Fibroblast of skin of scalp (primary cell): ENCODE results near the gene INPP5F.
"Not testable (repeated sequence)": the region's sequence is repeated elsewhere in the genome, so short reads cannot be mapped to it uniquely, and the experiment has no call there.

Experiments
- DNase-seq: peaks from one replicate; pipeline ENCODE4 v3.0.0-alpha.2; 2013

INPP5F gene

GRCh38 chr10:119824299-119824698 lies 98.4 kb downstream of the INPP5F start:
- DNase-seq = no peak

GRCh38 chr10:119826771-119827170 lies 100.9 kb downstream of the INPP5F start:
- peak; percentile 9 for DNase-seq

GRCh38 chr10:119827430-119827829 lies 101.6 kb downstream of the INPP5F start:
- DNase-seq = no peak

- DNase-seq = no peak
Observed at GRCh38 chr10:119829429-119829828, 103.6 kb downstream of the INPP5F start.

GRCh38 chr10:119830851-119831250 lies 105.0 kb downstream of the INPP5F start:
- DNase-seq = no peak

GRCh38 chr10:119831656-119832055 lies 105.8 kb downstream of the INPP5F start:
- DNase-seq = no peak

- DNase-seq = no peak
Observed at GRCh38 chr10:119832951-119833350, 107.1 kb downstream of the INPP5F start.

GRCh38 chr10:119834188-119834587 lies 108.3 kb downstream of the INPP5F start:
- no peak for DNase-seq

GRCh38 chr10:119845656-119846055 lies 119.8 kb downstream of the INPP5F start:
- no peak for DNase-seq

GRCh38 chr10:119849031-119849789 lies 123.4 kb downstream of the INPP5F start:
- peak; percentile 84 for DNase-seq

- peak; percentile 21 for DNase-seq
Observed at GRCh38 chr10:119849944-119850343, 124.1 kb downstream of the INPP5F start.

GRCh38 chr10:119852277-119852676 lies 126.4 kb downstream of the INPP5F start:
- DNase-seq = no peak

GRCh38 chr10:119852822-119853221 lies 127.0 kb downstream of the INPP5F start:
- DNase-seq = no peak

GRCh38 chr10:119853574-119853973 lies 127.7 kb downstream of the INPP5F start:
- DNase-seq = no peak

- DNase-seq = no peak
Observed at GRCh38 chr10:119858063-119858462, 132.2 kb downstream of the INPP5F start.

GRCh38 chr10:119859420-119860258 lies 133.8 kb downstream of the INPP5F start:
- DNase-seq = peak; percentile 47

- DNase-seq = no peak
Observed at GRCh38 chr10:119860866-119861607, 135.2 kb downstream of the INPP5F start.

- no peak for DNase-seq
Observed at GRCh38 chr10:119862524-119862923, 136.7 kb downstream of the INPP5F start.

GRCh38 chr10:119863951-119864565 lies 138.2 kb downstream of the INPP5F start:
- no peak for DNase-seq

GRCh38 chr10:119865699-119866240 lies 139.9 kb downstream of the INPP5F start:
- no peak for DNase-seq

- no peak for DNase-seq
Observed at GRCh38 chr10:119867317-119867716, 141.5 kb downstream of the INPP5F start.

- not testable (repeated sequence) for DNase-seq
Observed at GRCh38 chr10:119869398-119869797, 143.5 kb downstream of the INPP5F start.
